ENCODE measurements around the gene SLC35F5. TPM values are rescaled to one million over a fixed set of nuclear protein-coding genes. Genes with fewer than 3 reads are reported as not detected.
A peak's percentile ranks its signal among the peaks of the same experiment; 100 is the strongest.
"Not testable (repeated sequence)": the region's sequence is repeated elsewhere in the genome, so short reads cannot be mapped to it uniquely, and the experiment has no call there.

The SLC35F5 gene
- total RNA-seq, 3 donors from 2014 or later, result 78.8 to 132 (median 125) TPM

DNA sequence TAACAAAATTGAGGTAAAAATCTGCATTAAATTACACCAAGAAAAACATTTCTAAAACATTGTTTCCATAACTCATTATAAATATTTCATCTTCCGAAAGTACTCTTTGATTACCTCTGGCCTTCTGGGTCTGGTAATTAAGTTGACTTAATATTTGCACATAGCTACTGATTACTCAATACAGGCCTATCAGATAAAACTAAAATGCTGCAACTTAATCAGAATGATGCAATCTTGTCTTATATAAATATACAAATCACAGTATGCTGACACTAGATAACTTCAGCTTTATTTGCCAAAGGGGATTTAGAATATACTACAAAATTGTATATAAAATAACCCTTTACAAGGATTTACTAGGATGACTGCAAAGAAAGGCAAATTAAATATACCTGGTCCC lies 49.3 kb downstream of the SLC35F5 start:
- no peak overlapping the region for H3K4me3 ChIP-seq
- H3K36me3 ChIP-seq (ENCODE audit: low read depth), result no peaks in the 10 kb centered on the region
- ATAC-seq, result no peak
- TF ChIP-seq, protein P1, sequence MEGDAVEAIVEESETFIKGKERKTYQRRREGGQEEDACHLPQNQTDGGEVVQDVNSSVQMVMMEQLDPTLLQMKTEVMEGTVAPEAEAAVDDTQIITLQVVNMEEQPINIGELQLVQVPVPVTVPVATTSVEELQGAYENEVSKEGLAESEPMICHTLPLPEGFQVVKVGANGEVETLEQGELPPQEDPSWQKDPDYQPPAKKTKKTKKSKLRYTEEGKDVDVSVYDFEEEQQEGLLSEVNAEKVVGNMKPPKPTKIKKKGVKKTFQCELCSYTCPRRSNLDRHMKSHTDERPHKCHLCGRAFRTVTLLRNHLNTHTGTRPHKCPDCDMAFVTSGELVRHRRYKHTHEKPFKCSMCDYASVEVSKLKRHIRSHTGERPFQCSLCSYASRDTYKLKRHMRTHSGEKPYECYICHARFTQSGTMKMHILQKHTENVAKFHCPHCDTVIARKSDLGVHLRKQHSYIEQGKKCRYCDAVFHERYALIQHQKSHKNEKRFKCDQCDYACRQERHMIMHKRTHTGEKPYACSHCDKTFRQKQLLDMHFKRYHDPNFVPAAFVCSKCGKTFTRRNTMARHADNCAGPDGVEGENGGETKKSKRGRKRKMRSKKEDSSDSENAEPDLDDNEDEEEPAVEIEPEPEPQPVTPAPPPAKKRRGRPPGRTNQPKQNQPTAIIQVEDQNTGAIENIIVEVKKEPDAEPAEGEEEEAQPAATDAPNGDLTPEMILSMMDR (IDR thresholded peaks at IDR 0.05), result no peak
- no peak for DNase-seq
- H3K4me1 ChIP-seq (ENCODE audit: low read depth), result peaks cover 5% of the 10 kb centered on the region
- intact Hi-C loops (cut with DNase I, micrococcal nuclease), result no loop called here
- no peaks in the 10 kb centered on the region for H3K9me3 ChIP-seq

DNA sequence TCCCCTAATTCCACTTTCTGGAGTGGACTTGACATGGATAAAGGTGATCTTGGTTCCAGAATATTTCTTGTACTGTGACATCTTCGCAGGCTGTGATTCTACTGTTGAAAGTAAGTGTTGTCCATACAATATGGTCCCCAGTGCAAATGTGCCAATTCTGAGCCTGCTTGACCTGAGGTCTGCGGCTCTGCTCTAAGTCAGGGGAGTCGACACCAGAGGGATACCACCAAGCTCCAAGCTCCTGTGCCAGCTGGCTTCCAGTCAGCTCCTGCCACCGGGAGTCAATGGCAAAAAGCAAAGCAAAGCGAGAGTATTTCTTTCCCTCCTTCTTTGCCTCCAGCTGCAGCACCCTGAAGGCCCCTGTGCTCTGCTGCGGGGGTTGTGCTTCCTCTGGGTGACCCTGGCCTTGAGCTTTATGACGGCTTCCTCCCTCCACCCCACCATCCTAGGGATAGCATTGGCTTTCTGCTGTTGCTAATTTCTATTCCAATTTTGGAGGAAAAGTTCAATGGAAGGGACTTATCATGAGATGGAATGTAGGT lies 50.4 kb downstream of the SLC35F5 start:
- no peak for ATAC-seq
- Histone ChIP-seq H3K9me3 (no peaks in the 10 kb centered on the region), H3K36me3 (ENCODE audit: low read depth) (no peaks in the 10 kb centered on the region), H3K4me1 (ENCODE audit: low read depth) (peaks cover 5% of the 10 kb centered on the region), H3K4me3 (no peak overlapping the region)
- intact Hi-C loops (cut with DNase I, micrococcal nuclease), result no loop called here
- no peak for DNase-seq
- TF ChIP-seq, protein P1 (IDR thresholded peaks at IDR 0.05), result no peak

DNA sequence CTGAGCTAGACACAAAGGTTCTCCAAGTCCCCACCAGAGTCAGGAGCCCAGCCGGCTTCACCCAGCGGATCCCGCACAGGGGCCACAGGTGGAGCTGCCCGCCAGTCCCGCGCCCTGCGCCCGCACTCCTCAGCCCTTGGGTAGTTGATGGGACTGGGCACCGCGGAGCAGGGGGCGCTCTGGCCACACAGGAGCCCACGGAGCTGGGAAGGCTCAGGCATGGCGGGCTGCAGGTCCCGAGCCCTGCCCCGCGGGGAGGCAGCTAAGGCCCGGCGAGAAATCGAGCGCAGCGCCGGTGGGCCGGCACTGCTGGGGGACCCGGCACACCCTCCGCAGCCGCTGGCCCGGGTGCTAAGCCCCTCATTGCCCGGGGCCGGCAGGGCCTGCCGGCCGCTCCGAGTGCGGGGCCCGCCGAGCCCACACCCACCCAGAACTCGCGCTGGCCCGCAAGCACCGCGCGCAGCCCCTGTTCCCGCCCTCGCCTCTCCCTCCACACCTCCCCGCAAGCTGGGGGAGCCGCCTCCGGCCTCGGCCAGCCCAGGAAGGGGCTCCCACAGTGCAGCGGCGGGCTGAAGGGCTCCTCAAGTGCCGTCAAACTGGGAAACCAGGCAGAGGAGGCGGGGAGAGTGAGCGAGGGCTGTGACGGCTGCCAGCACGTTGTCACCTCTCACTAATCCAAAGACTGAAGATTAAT lies 52.0 kb downstream of the SLC35F5 start:
- ATAC-seq; intact Hi-C loops (cut with DNase I, micrococcal nuclease); H3K36me3 ChIP-seq (ENCODE audit: low read depth); H3K9me3 ChIP-seq; H3K4me3 ChIP-seq: not testable (repeated sequence)
- peaks cover 11% of the 10 kb centered on the region for H3K4me1 ChIP-seq (ENCODE audit: low read depth)
- DNase-seq, result peak in 2 of 3 donors; percentile 36 to 54

DNA sequence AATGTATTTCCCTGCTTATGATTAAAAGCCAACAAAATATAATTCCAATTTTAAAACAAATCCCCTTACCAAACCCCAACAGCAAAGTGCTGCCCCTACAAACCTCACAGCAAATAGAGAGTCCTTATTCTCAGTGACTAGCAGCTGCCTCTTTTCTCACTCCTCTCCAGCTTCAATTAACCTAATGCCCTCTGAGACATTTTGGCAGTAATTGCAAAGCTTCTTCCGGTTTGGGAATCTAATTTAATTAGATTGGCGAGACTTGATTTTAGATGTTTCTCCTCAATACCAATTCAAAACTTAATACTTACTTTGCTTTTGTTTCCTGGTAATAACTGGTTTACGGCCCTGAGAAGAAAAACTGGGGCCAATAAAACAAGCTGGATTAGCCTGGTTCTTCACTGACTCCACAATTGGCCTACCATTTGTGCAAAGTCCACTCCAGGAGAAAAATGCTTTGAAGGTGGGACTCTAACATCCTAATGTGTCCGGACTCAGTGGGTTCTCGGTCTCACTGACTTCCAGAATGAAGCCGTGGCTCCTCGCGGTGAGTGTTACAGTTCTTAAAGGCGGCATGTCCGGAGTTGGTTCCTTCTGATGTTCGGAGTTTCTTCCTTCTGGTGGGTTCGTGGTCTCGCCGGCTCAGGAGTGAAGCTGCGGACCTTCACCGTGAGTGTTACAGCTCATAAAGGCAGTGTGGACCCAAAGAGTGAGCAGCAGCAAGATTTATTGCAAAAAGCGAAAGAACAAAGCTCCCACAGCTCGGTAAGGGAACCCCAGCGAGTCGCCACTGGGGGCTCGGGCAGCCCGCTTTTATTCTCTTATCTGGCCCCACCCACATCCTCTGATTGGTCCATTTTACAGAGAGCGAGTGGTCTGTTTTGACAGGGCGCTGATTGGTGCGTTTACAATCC lies 52.8 kb downstream of the SLC35F5 start:
- peak overlapping the region; percentile 3 for H3K4me3 ChIP-seq
- DNase-seq (peak in 2 of 3 donors; percentile 54 to 64), ATAC-seq (peak; percentile 90)
- no peaks in the 10 kb centered on the region for H3K36me3 ChIP-seq (ENCODE audit: low read depth)
- TF ChIP-seq, protein P1 (IDR thresholded peaks at IDR 0.05), result no peak
- H3K4me1 ChIP-seq (ENCODE audit: low read depth), result peaks cover 11% of the 10 kb centered on the region
- intact Hi-C loops (cut with DNase I, micrococcal nuclease), result no loop called here
- no peaks in the 10 kb centered on the region for H3K9me3 ChIP-seq

DNA sequence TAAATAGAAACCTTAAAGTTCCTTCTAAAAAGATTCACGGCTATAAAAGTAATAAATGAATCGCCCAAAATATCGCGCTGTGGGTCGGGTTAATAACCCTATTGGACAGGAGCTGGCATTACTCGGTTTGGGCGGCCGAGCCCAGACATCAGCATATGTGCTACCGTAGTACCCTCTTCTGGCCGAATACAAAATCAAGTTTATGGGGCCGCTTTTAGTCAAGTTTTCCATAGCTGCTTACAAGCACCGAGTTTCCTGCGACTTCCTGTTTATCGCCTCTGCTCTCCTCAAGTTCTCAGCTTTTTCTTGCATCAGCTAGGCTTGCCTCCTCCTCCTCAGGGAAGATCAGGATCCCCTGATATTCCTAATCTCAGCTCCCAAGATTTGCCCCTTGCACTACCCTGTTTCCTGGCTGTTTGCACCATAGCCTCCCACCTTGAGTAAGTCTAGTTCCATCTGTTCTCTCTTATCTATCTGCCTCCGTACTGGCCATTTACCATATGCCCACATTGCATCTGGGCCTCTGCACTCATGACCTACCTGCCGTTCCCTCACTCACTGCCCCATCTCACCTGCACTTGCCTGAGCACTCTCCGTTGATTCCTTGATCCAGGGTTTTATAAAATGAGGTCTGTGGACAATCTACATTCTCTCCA lies 56.1 kb downstream of the SLC35F5 start:
- TF ChIP-seq, protein P1 (IDR thresholded peaks at IDR 0.05), result no peak
- H3K36me3 ChIP-seq (ENCODE audit: low read depth), result no peaks in the 10 kb centered on the region
- DNase-seq (peak in 2 of 3 donors; percentile 31 to 58), ATAC-seq (peak; percentile 40)
- no peak overlapping the region for H3K4me3 ChIP-seq
- peaks cover 11% of the 10 kb centered on the region for H3K4me1 ChIP-seq (ENCODE audit: low read depth)
- H3K9me3 ChIP-seq, result no peaks in the 10 kb centered on the region
- intact Hi-C loops (cut with DNase I, micrococcal nuclease), result no loop called here

All from mucosa of descending colon (tissue), 3 donors.